Activated naive CD4-positive, alpha-beta T cell (primary cell): ENCODE measurements around the gene MVB12B.

Source experiments
- DNase-seq, 4 experiments: peaks; one replicate each; lab custom pipeline; 2025; lab: John Stamatoyannopoulos, UW

Gene MVB12B

GRCh38 chr9:126331964-126332748, 5.5 kb downstream of the MVB12B start:
- no peak for DNase-seq

GRCh38 chr9:126334721-126335621, 8.3 kb downstream of the MVB12B start:
- DNase-seq, result no peak

- DNase-seq, result no peak
Measured at GRCh38 chr9:126335837-126336735, 9.5 kb downstream of the MVB12B start.

- no peak for DNase-seq
Measured at GRCh38 chr9:126336736-126337325, 10.2 kb downstream of the MVB12B start.

- no peak for DNase-seq
Measured at GRCh38 chr9:126337729-126338372, 11.2 kb downstream of the MVB12B start.

- no peak for DNase-seq
Measured at GRCh38 chr9:126338945-126339344, 12.3 kb downstream of the MVB12B start.

- DNase-seq, result no peak
Measured at GRCh38 chr9:126341426-126341825, 14.8 kb downstream of the MVB12B start.

- no peak for DNase-seq
Measured at GRCh38 chr9:126341902-126342301, 15.3 kb downstream of the MVB12B start.

GRCh38 chr9:126342621-126343031, 16.0 kb downstream of the MVB12B start:
- DNase-seq, result no peak

- no peak for DNase-seq
Measured at GRCh38 chr9:126343271-126343700, 16.7 kb downstream of the MVB12B start.

GRCh38 chr9:126346031-126346430, 19.4 kb downstream of the MVB12B start:
- no peak for DNase-seq

GRCh38 chr9:126347093-126347492, 20.5 kb downstream of the MVB12B start:
- no peak for DNase-seq

- no peak for DNase-seq
Measured at GRCh38 chr9:126347911-126348760, 21.5 kb downstream of the MVB12B start.

- no peak for DNase-seq
Measured at GRCh38 chr9:126348911-126349550, 22.4 kb downstream of the MVB12B start.

GRCh38 chr9:126354887-126355770, 28.5 kb downstream of the MVB12B start:
- DNase-seq, result no peak

- no peak for DNase-seq
Measured at GRCh38 chr9:126357074-126357473, 30.4 kb downstream of the MVB12B start.

- no peak for DNase-seq
Measured at GRCh38 chr9:126360073-126360472, 33.4 kb downstream of the MVB12B start.

GRCh38 chr9:126361810-126362238, 35.2 kb downstream of the MVB12B start:
- DNase-seq, result no peak
